ENCODE measurements around the gene CYP2W1. TPM values are rescaled to one million over a fixed set of nuclear protein-coding genes. Genes with fewer than 3 reads are reported as not detected.
"Not testable (repeated sequence)": the region's sequence is repeated elsewhere in the genome, so short reads cannot be mapped to it uniquely, and the experiment has no call there.

The CYP2W1 gene
- total RNA-seq, 2 donors from 2014 or later, result 1.2 to 3.6 TPM

DNA sequence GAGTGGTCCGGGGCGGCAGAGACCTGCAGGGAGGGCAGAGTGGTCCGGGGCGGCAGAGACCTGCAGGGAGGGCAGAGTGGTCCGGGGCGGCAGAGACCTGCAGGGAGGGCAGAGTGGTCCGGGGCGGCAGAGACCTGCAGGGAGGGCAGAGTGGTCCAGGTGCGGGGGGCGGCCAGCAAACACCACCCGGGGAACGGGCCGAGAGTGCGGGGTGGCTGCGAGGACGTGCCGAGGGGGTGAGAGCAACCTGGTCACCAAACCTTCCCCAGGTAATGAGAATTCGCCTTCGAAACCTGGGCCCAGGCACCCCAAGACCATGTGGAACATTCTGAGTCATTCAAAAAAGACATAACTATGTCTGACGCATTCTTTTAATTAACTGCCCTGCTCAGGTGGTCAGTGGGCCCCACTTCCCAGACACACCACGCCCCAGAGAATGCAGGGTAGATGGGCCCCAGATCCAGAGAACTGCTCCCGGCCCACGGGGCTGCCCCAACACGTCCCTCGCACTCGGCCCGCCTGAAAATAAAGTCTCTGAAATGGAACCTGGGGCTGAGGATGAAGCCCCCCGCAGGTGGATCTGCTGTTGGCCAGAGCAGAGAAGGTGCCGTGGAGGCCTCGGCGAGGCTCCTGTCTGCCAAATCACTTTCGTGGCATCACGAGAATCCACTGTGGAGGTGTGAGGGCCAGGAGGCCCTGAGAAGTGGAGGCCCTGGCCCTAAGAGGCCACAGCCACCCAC is 48.9 kb downstream of the CYP2W1 start:
- ATAC-seq (no peak), DNase-seq (no peak)
- intact Hi-C loops (cut with DNase I, micrococcal nuclease), result no loop called here

DNA sequence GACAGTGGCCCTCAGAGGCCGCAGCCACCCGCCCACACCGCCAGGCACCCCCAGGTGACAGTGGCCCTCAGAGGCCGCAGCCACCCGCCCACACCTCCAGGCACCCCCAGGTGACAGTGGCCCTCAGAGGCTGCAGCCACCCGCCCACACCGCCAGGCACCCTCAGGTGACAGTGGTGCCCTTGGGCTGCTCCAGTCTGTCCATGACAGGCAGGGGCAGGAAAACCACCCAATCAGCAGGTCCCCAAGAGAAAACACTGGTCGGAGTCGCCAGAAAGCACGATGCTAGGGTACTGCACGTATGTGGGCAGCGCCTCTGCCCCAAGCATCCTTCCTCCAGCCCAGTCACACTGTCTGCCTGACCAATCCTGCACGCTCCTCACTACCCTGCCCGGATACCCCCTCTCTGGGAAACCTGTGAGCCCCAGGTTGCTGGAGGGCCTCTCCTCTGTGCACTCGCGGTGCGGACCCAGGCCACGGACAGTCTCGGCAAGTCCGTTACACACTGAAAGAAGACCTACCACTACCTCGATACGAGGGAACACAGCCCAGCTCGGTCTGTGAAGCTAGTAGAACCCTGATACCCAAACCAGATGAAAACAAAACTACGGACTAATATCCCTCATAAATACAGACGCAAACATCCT is 49.7 kb downstream of the CYP2W1 start:
- DNase-seq (no peak), ATAC-seq (no peak)

DNA sequence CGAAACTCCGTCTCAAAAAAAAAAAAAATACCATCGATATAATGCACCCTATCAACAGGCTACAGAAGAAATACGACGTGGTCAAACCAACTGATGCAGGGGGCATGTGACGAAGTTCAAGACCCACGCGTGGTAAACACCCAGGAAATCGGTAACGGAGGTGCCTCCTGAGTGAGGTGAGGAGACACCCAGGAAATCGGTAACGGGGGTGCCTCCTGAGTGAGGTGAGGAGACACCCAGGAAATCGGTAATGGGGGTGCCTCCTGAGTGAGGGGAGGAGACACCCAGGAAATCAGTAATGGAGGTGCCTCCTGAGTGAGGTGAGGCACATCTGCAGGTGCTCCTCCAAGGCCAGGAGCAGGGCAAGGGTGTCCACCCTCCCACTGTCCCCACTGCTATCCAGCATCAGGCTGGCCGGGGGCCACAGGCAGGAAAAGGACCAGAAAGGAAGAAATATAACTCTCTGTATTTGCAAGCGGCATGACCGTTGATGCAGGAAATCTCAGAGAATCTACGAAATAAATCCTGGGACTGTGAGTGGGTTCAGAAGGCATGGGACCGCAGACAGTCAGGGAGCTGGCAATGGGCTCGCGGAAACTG is 50.7 kb downstream of the CYP2W1 start:
- intact Hi-C loops (cut with DNase I, micrococcal nuclease), result no loop called here
- no peak for DNase-seq
- ATAC-seq, result no peak

More for the DNA sequence above, 49.7 kb downstream of the CYP2W1 start:
- intact Hi-C loops (cut with DNase I, micrococcal nuclease), result no loop called here

DNA sequence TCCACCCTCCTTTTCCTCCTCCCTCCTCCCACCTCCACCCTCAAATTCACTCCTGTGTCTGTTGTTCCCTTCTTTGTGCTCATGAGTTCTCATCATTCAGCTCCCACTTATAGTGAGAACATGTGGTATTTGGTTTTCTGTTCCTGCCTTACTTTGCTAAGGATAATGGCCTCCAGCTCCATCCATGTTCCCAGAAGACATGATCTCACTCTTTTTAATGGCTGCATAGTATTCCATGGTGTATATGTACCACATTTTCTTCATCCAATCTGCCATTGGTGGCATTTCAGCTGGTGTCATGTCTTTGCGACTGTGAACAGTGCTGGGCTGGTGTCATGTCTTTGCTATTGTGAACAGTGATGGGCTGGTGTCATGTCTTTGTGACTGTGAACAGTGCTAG is 51.8 kb downstream of the CYP2W1 start:
- ATAC-seq; intact Hi-C loops (cut with DNase I, micrococcal nuclease): not testable (repeated sequence)

DNA sequence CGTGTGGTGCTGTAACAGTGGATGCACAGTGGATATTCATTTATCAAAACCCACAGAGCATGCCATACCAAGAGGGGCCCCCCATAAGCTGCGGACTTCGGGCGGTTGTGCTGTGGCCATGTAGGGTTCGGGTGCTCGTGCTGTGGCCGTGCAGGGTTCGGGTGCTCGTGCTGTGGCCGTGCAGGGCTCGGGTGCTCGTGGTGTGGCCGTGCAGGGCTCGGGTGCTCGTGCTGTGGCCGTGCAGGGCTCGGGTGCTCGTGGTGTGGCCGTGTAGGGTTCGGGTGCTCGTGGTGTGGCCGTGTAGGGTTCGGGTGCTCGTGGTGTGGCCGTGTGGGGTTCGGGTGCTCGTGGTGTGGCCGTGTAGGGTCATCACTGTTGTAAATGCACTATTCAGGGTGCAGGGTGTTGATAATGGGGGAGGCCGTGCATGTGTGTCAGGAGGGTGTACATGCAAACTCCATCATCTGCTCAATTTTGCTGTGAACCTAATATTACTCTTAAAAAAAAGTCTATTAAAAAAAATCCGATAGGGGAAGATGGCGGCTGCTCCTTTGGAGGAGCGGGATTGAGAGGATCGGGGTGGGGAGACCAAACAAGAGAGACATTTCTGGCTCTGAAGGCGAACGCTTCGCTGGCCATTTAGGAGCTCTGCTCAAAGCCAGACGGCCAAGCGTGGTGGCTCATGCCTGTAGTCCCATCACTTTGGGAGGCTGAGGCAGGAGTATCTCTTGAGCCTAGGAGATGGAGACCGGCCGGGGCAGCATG is 53.4 kb downstream of the CYP2W1 start:
- ATAC-seq; DNase-seq; intact Hi-C loops (cut with DNase I, micrococcal nuclease): not testable (repeated sequence)

More for the DNA sequence above, 51.8 kb downstream of the CYP2W1 start:
- not testable (repeated sequence) for DNase-seq

Small RNA genes lying within 50 kb of the gene (microRNA-seq; reads per million reads assigned to microRNA genes)
- gene MIR339, result 438 to 1,427 reads per million in 2 donors

Other genes starting within 250 kb of the CYP2W1 start
- gene SUN1, start 150.7 kb upstream of the CYP2W1 start, total RNA-seq, result 100 to 1,000 TPM; 149 to 158 TPM
- gene GET4, start 106.6 kb upstream of the CYP2W1 start, total RNA-seq, result 10 to 100 TPM; 45.1 to 46.0 TPM
- 100 to 1,000 TPM; 147 to 166 TPM for gene ADAP1, start 28.5 kb upstream of the CYP2W1 start, total RNA-seq
- gene COX19, start 7.6 kb upstream of the CYP2W1 start, total RNA-seq, result 10 to 100 TPM; 13.5 to 15.2 TPM
- 1 to 10 TPM; 4.0 to 7.4 TPM for gene GPR146, start 61.4 kb downstream of the CYP2W1 start, total RNA-seq
- gene GPER1, start 104.9 kb downstream of the CYP2W1 start, total RNA-seq, result 10 to 100 TPM in 1 of 2 donors, 1 to 10 TPM in 1; 7.2 to 20.8 TPM
- gene ZFAND2A, start 177.0 kb downstream of the CYP2W1 start, total RNA-seq, result 10 to 100 TPM; 40.7 to 90.0 TPM
- gene UNCX, start 249.7 kb downstream of the CYP2W1 start, total RNA-seq, result not detected

Data from left colon (tissue), 2 donors.